ENCODE data around the gene SLC35E3.

Gene SLC35E3

GRCh38 chr12:68755536-68756243 is 9.7 kb downstream of the SLC35E3 start:
- H3K4me3 ChIP-seq (ENCODE audit: low read length): no peak overlapping the region
- H3K9ac ChIP-seq (ENCODE audit: low read depth, low read length): no peak overlapping the region
- H3K36me3 ChIP-seq (ENCODE audit: insufficient read depth, low read depth, low read length): peaks cover 76% of the 10 kb centered on the region
- no peaks in the 10 kb centered on the region for H3K9me3 ChIP-seq (ENCODE audit: insufficient read depth, low read depth, low read length)
- no peak overlapping the region for H3K27ac ChIP-seq (ENCODE audit: low read length)
- no peaks in the 10 kb centered on the region for H3K4me1 ChIP-seq (ENCODE audit: insufficient read depth, low read length)
- no peaks in the 10 kb centered on the region for H3K27me3 ChIP-seq (ENCODE audit: insufficient read depth, low read length)

GRCh38 chr12:68759852-68760251 is 13.9 kb downstream of the SLC35E3 start:
- Histone ChIP-seq H3K36me3 (ENCODE audit: insufficient read depth, low read depth, low read length) (peaks cover 73% of the 10 kb centered on the region), H3K27ac (ENCODE audit: low read length) (no peak overlapping the region), H3K27me3 (ENCODE audit: insufficient read depth, low read length) (no peaks in the 10 kb centered on the region), H3K9ac (ENCODE audit: low read depth, low read length) (no peak overlapping the region), H3K4me3 (ENCODE audit: low read length) (no peak overlapping the region), H3K4me1 (ENCODE audit: insufficient read depth, low read length) (no peaks in the 10 kb centered on the region), H3K9me3 (ENCODE audit: insufficient read depth, low read depth, low read length) (no peaks in the 10 kb centered on the region)

- no peaks in the 10 kb centered on the region for H3K9me3 ChIP-seq (ENCODE audit: insufficient read depth, low read depth, low read length)
- no peak overlapping the region for H3K9ac ChIP-seq (ENCODE audit: low read depth, low read length)
- no peaks in the 10 kb centered on the region for H3K27me3 ChIP-seq (ENCODE audit: insufficient read depth, low read length)
- H3K4me3 ChIP-seq (ENCODE audit: low read length): no peak overlapping the region
- peaks cover 63% of the 10 kb centered on the region for H3K36me3 ChIP-seq (ENCODE audit: insufficient read depth, low read depth, low read length)
- H3K4me1 ChIP-seq (ENCODE audit: insufficient read depth, low read length): no peaks in the 10 kb centered on the region
- H3K27ac ChIP-seq (ENCODE audit: low read length): no peak overlapping the region
Measured at GRCh38 chr12:68760806-68761441, 14.9 kb downstream of the SLC35E3 start.

GRCh38 chr12:68761442-68761812 is 15.5 kb downstream of the SLC35E3 start:
- Histone ChIP-seq H3K4me3 (ENCODE audit: low read length) (no peak overlapping the region), H3K9me3 (ENCODE audit: insufficient read depth, low read depth, low read length) (no peaks in the 10 kb centered on the region), H3K36me3 (ENCODE audit: insufficient read depth, low read depth, low read length) (peaks cover 58% of the 10 kb centered on the region), H3K27me3 (ENCODE audit: insufficient read depth, low read length) (no peaks in the 10 kb centered on the region), H3K27ac (ENCODE audit: low read length) (no peak overlapping the region), H3K9ac (ENCODE audit: low read depth, low read length) (no peak overlapping the region), H3K4me1 (ENCODE audit: insufficient read depth, low read length) (no peaks in the 10 kb centered on the region)

- no peaks in the 10 kb centered on the region for H3K9me3 ChIP-seq (ENCODE audit: insufficient read depth, low read depth, low read length)
- H3K4me1 ChIP-seq (ENCODE audit: insufficient read depth, low read length): no peaks in the 10 kb centered on the region
- H3K9ac ChIP-seq (ENCODE audit: low read depth, low read length): no peak overlapping the region
- H3K4me3 ChIP-seq (ENCODE audit: low read length): no peak overlapping the region
- H3K27me3 ChIP-seq (ENCODE audit: insufficient read depth, low read length): no peaks in the 10 kb centered on the region
- H3K27ac ChIP-seq (ENCODE audit: low read length): no peak overlapping the region
- peaks cover 60% of the 10 kb centered on the region for H3K36me3 ChIP-seq (ENCODE audit: insufficient read depth, low read depth, low read length)
Measured at GRCh38 chr12:68761901-68762630, 16.1 kb downstream of the SLC35E3 start.

GRCh38 chr12:68762691-68763090 is 16.7 kb downstream of the SLC35E3 start:
- H3K4me1 ChIP-seq (ENCODE audit: insufficient read depth, low read length): no peaks in the 10 kb centered on the region
- peaks cover 55% of the 10 kb centered on the region for H3K36me3 ChIP-seq (ENCODE audit: insufficient read depth, low read depth, low read length)

GRCh38 chr12:68765696-68766095 is 19.7 kb downstream of the SLC35E3 start:
- Histone ChIP-seq H3K36me3 (ENCODE audit: insufficient read depth, low read depth, low read length) (peaks cover 37% of the 10 kb centered on the region), H3K27ac (ENCODE audit: low read length) (no peak overlapping the region), H3K9me3 (ENCODE audit: insufficient read depth, low read depth, low read length) (no peaks in the 10 kb centered on the region), H3K27me3 (ENCODE audit: insufficient read depth, low read length) (no peaks in the 10 kb centered on the region), H3K4me3 (ENCODE audit: low read length) (no peak overlapping the region), H3K9ac (ENCODE audit: low read depth, low read length) (no peak overlapping the region), H3K4me1 (ENCODE audit: insufficient read depth, low read length) (no peaks in the 10 kb centered on the region)

More at GRCh38 chr12:68762691-68763090, 16.7 kb downstream of the SLC35E3 start:
- Histone ChIP-seq H3K9ac (ENCODE audit: low read depth, low read length) (no peak overlapping the region), H3K9me3 (ENCODE audit: insufficient read depth, low read depth, low read length) (no peaks in the 10 kb centered on the region), H3K27ac (ENCODE audit: low read length) (no peak overlapping the region), H3K4me3 (ENCODE audit: low read length) (no peak overlapping the region), H3K27me3 (ENCODE audit: insufficient read depth, low read length) (no peaks in the 10 kb centered on the region)

- Histone ChIP-seq H3K4me1 (ENCODE audit: insufficient read depth, low read length) (no peaks in the 10 kb centered on the region), H3K9ac (ENCODE audit: low read depth, low read length) (no peak overlapping the region), H3K36me3 (ENCODE audit: insufficient read depth, low read depth, low read length) (peaks cover 27% of the 10 kb centered on the region), H3K4me3 (ENCODE audit: low read length) (no peak overlapping the region), H3K27me3 (ENCODE audit: insufficient read depth, low read length) (no peaks in the 10 kb centered on the region), H3K27ac (ENCODE audit: low read length) (no peak overlapping the region), H3K9me3 (ENCODE audit: insufficient read depth, low read depth, low read length) (no peaks in the 10 kb centered on the region)
Measured at GRCh38 chr12:68766646-68767045, 20.7 kb downstream of the SLC35E3 start.

- no peaks in the 10 kb centered on the region for H3K9me3 ChIP-seq (ENCODE audit: insufficient read depth, low read depth, low read length)
- H3K4me3 ChIP-seq (ENCODE audit: low read length): no peak overlapping the region
- peaks cover 27% of the 10 kb centered on the region for H3K36me3 ChIP-seq (ENCODE audit: insufficient read depth, low read depth, low read length)
- no peak overlapping the region for H3K27ac ChIP-seq (ENCODE audit: low read length)
- H3K4me1 ChIP-seq (ENCODE audit: insufficient read depth, low read length): no peaks in the 10 kb centered on the region
- H3K9ac ChIP-seq (ENCODE audit: low read depth, low read length): no peak overlapping the region
- no peaks in the 10 kb centered on the region for H3K27me3 ChIP-seq (ENCODE audit: insufficient read depth, low read length)
Measured at GRCh38 chr12:68767191-68767590, 21.2 kb downstream of the SLC35E3 start.

- Histone ChIP-seq H3K9me3 (ENCODE audit: insufficient read depth, low read depth, low read length) (no peaks in the 10 kb centered on the region), H3K9ac (ENCODE audit: low read depth, low read length) (no peak overlapping the region), H3K4me3 (ENCODE audit: low read length) (no peak overlapping the region), H3K4me1 (ENCODE audit: insufficient read depth, low read length) (no peaks in the 10 kb centered on the region), H3K27ac (ENCODE audit: low read length) (no peak overlapping the region), H3K27me3 (ENCODE audit: insufficient read depth, low read length) (no peaks in the 10 kb centered on the region), H3K36me3 (ENCODE audit: insufficient read depth, low read depth, low read length) (peaks cover 21% of the 10 kb centered on the region)
Measured at GRCh38 chr12:68768431-68768939, 22.5 kb downstream of the SLC35E3 start.

- no peaks in the 10 kb centered on the region for H3K4me1 ChIP-seq (ENCODE audit: insufficient read depth, low read length)
- H3K4me3 ChIP-seq (ENCODE audit: low read length): no peak overlapping the region
- H3K27ac ChIP-seq (ENCODE audit: low read length): no peak overlapping the region
- no peaks in the 10 kb centered on the region for H3K9me3 ChIP-seq (ENCODE audit: insufficient read depth, low read depth, low read length)
- no peak overlapping the region for H3K9ac ChIP-seq (ENCODE audit: low read depth, low read length)
- H3K36me3 ChIP-seq (ENCODE audit: insufficient read depth, low read depth, low read length): peaks cover 7% of the 10 kb centered on the region
- no peaks in the 10 kb centered on the region for H3K27me3 ChIP-seq (ENCODE audit: insufficient read depth, low read length)
Measured at GRCh38 chr12:68769941-68770340, 24.0 kb downstream of the SLC35E3 start.
